Panc1 (cell line): Measurements from ENCODE around the gene NOTUM. TPM values are rescaled to one million over a fixed set of nuclear protein-coding genes. Genes with fewer than 3 reads are reported as not detected.

Experiments
- ATAC-seq: fragments of 200-7000 bp; cut with Tn5 transposase; 2 replicates; pipeline ENCODE4 v1.9.1; 2020; ENCODE audit warnings: mild to moderate bottlenecking, moderate library complexity
- BruUV-seq: library from RNA; stranded (reverse); fragments of 400-500 nt; replicated peaks from 2 replicates; lab custom pipeline; 2021; lab: Mats Ljungman, UMichigan
- CTCF ChIA-PET: fragments of 300-600 bp; sonication (Branson Sonifier 250); formaldehyde crosslinking; loops from one replicate; lab custom pipeline; 2022; ENCODE audit warnings: antibody characterized with exemption; lab: Charles Lee
- POLR2A ChIA-PET: fragments of 300-600 bp; sonication (Branson Sonifier 250); formaldehyde crosslinking; loops from one replicate; lab custom pipeline; 2022; ENCODE audit warnings: antibody characterized with exemption; lab: Charles Lee
- DNase-seq: peaks from one replicate; pipeline ENCODE4 v3.0.0-alpha.2; 2010; ENCODE audit warnings: low read depth, low spot score
- H3K27ac ChIP-seq: 2 replicates; pipeline ENCODE4 v1.5.1; 2011; ENCODE audit warnings: mild to moderate bottlenecking, low read length, inconsistent platforms
- H3K27me3 ChIP-seq: fragments of 200-500 bp; sonication (Bioruptor generic); 2 replicates; pipeline ENCODE4 v1.6.0; 2014; ENCODE audit warnings: low read length, inconsistent platforms; ENCODE audit not compliant: control insufficient read depth, insufficient read depth
- H3K36me3 ChIP-seq: fragments of 200-500 bp; sonication (Bioruptor generic); 2 replicates; pipeline ENCODE4 v1.5.1; 2014; ENCODE audit warnings: inconsistent platforms, mild to moderate bottlenecking, low read length, moderate library complexity; ENCODE audit not compliant: control insufficient read depth, insufficient read depth
- H3K4me1 ChIP-seq: 2 replicates; pipeline ENCODE4 v1.5.1; 2011; ENCODE audit warnings: inconsistent platforms, mild to moderate bottlenecking, low read length, moderate library complexity; ENCODE audit not compliant: control insufficient read depth, insufficient read depth
- H3K4me3 ChIP-seq, 2 experiments: 2 replicates each; pipeline ENCODE4 v1.5.1; 2011 to 2012; ENCODE audit warnings: low read depth in 2 of 2, low read length in 2 of 2, mild to moderate bottlenecking in 2 of 2, inconsistent platforms in 1 of 2, moderate library complexity in 1 of 2
- H3K9me3 ChIP-seq: fragments of 200-500 bp; sonication (Bioruptor generic); 2 replicates; pipeline ENCODE4 v1.5.1; 2014; ENCODE audit warnings: low read depth, mild to moderate bottlenecking, inconsistent platforms, low read length, moderate library complexity; ENCODE audit not compliant: control insufficient read depth, insufficient read depth
- POLR2AphosphoS5 ChIP-seq: IDR thresholded peaks from 2 replicates; pipeline ENCODE4 v1.6.1; 2012; ENCODE audit warnings: mild to moderate bottlenecking, low read depth, low read length, moderate library complexity
- SIN3A ChIP-seq: IDR thresholded peaks from 2 replicates; pipeline ENCODE4 v1.6.1; 2012; ENCODE audit warnings: low read depth, mild to moderate bottlenecking, low read length, moderate library complexity, borderline replicate concordance; ENCODE audit not compliant: insufficient read depth
- TCF7L2 ChIP-seq: IDR thresholded peaks from 2 replicates; pipeline ENCODE4 v1.6.1; 2011; ENCODE audit warnings: mild to moderate bottlenecking, low read depth, low read length, inconsistent platforms
- in situ Hi-C: cut with HindIII; loops from 2 replicates; pipeline ENCODE4 v1.10.0; 2016; ENCODE audit warnings: low sequenced_read_pairs, low pct_unique_long_range_greater_than_20kb
- intact Hi-C: fragments of 100-400 bp; cut with micrococcal nuclease; formaldehyde crosslinking; loops from one replicate; pipeline ENCODE4 v1.10.0; 2022; ENCODE audit not compliant: unreplicated experiment
- total RNA-seq: library from RNA; stranded (reverse); gene quantifications from one replicate; pipeline ENCODE4 v1.2.1, GENCODE V29; 2021; ENCODE audit not compliant: unreplicated experiment
- TF ChIP-seq, protein P1 (sequence below): fragments of 450-650 bp; IDR thresholded peaks from 2 replicates; pipeline ENCODE4 v1.5.1; 2017; ENCODE audit warnings: mild to moderate bottlenecking
- TF ChIP-seq, protein P2 (sequence below), 2 experiments: IDR thresholded peaks; 2 replicates each; pipeline ENCODE4 v1.6.1; 2011 to 2012; ENCODE audit warnings: low read depth in 2 of 2, control low read depth in 1 of 2, low read length in 1 of 2, mild to moderate bottlenecking in 1 of 2, moderate library complexity in 1 of 2; ENCODE audit not compliant: insufficient read depth in 1 of 2

The NOTUM gene
- total RNA-seq, 1 experiment from 2014 or later, result 2.0 TPM

GRCh38 chr17:81950501-81950900 lies 10.5 kb downstream of the NOTUM start:
- TF ChIP-seq, protein P1, sequence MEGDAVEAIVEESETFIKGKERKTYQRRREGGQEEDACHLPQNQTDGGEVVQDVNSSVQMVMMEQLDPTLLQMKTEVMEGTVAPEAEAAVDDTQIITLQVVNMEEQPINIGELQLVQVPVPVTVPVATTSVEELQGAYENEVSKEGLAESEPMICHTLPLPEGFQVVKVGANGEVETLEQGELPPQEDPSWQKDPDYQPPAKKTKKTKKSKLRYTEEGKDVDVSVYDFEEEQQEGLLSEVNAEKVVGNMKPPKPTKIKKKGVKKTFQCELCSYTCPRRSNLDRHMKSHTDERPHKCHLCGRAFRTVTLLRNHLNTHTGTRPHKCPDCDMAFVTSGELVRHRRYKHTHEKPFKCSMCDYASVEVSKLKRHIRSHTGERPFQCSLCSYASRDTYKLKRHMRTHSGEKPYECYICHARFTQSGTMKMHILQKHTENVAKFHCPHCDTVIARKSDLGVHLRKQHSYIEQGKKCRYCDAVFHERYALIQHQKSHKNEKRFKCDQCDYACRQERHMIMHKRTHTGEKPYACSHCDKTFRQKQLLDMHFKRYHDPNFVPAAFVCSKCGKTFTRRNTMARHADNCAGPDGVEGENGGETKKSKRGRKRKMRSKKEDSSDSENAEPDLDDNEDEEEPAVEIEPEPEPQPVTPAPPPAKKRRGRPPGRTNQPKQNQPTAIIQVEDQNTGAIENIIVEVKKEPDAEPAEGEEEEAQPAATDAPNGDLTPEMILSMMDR, result no peak
- no peak for TF ChIP-seq SIN3A
- TF ChIP-seq, protein P2, sequence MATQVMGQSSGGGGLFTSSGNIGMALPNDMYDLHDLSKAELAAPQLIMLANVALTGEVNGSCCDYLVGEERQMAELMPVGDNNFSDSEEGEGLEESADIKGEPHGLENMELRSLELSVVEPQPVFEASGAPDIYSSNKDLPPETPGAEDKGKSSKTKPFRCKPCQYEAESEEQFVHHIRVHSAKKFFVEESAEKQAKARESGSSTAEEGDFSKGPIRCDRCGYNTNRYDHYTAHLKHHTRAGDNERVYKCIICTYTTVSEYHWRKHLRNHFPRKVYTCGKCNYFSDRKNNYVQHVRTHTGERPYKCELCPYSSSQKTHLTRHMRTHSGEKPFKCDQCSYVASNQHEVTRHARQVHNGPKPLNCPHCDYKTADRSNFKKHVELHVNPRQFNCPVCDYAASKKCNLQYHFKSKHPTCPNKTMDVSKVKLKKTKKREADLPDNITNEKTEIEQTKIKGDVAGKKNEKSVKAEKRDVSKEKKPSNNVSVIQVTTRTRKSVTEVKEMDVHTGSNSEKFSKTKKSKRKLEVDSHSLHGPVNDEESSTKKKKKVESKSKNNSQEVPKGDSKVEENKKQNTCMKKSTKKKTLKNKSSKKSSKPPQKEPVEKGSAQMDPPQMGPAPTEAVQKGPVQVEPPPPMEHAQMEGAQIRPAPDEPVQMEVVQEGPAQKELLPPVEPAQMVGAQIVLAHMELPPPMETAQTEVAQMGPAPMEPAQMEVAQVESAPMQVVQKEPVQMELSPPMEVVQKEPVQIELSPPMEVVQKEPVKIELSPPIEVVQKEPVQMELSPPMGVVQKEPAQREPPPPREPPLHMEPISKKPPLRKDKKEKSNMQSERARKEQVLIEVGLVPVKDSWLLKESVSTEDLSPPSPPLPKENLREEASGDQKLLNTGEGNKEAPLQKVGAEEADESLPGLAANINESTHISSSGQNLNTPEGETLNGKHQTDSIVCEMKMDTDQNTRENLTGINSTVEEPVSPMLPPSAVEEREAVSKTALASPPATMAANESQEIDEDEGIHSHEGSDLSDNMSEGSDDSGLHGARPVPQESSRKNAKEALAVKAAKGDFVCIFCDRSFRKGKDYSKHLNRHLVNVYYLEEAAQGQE (IDR thresholded peaks at IDR 0.05; ENCODE audit: insufficient read depth in 1 of 2, low read depth in 2 of 2, low read length in 1 of 2), result no peak
- no peak for TF ChIP-seq TCF7L2
- no peak for TF ChIP-seq POLR2AphosphoS5
- Histone ChIP-seq H3K4me1 (no peaks in the 10 kb centered on the region), H3K27ac (no peak overlapping the region), H3K9me3 (no peaks in the 10 kb centered on the region), H3K27me3 (no peaks in the 10 kb centered on the region), H3K4me3 (no peak overlapping the region), H3K36me3 (no peaks in the 10 kb centered on the region)
- no peak for ATAC-seq
- CTCF ChIA-PET, result interaction anchor here (0.9 kb wide), 1 partner anchor 65 kb away, joined by 6 read pairs; no protein-coding TSS in a partner anchor
- BruUV-seq, result no TSS peak
- intact Hi-C loops, result no loop called here
- DNase-seq, result no peak
- in situ Hi-C loops, result no loop called here
- POLR2A ChIA-PET, result interaction anchor here (0.6 kb wide), 1 partner anchor 17 kb away, joined by 5 read pairs; no protein-coding TSS in a partner anchor

DNA sequence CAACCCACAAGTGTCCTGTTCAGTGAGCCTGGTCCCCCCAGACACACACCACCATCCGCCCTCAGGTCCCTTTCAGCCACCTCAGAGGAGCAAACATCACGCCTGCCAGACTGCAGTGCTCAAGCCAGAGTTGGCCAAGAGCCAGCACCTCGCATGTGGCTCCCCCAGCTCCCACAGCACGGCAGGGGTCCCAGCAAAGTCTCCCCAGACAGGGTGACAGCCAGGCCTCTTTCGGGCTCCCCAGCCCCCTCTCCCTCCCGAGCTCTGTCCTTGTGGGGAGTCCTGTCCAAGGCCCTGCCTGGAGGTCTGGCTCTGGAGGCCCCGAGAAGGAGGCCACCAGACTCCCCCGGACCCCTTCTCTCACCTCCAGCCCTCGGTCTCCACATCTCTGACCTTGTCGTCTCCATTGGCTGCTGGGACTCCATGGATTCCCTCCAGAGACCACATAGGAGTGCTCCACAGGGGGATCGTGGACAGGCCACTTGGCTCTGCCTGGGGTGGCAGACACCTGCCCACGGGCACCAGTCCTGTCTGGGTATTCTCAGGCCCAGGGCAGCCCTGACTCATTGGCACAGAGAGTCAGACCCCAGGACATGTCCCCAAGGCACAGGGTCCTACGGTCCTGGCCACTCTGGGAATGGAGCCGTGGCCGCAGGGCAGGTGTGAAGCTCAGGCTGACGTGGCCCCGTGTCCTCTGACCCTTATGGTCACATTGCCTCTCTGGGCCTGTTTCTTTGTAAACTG lies 12.2 kb downstream of the NOTUM start:
- no TSS peak for BruUV-seq
- CTCF ChIA-PET, result no interaction called here
- in situ Hi-C loops, result no loop called here

More for the DNA sequence above, 12.2 kb downstream of the NOTUM start:
- Histone ChIP-seq H3K9me3 (no peaks in the 10 kb centered on the region), H3K27me3 (no peaks in the 10 kb centered on the region), H3K4me1 (no peaks in the 10 kb centered on the region), H3K36me3 (no peaks in the 10 kb centered on the region), H3K4me3 (no peak overlapping the region), H3K27ac (no peak overlapping the region)
- ATAC-seq (no peak), DNase-seq (no peak)
- intact Hi-C loops, result no loop called here
- TF ChIP-seq TCF7L2 (no peak), SIN3A (no peak), POLR2AphosphoS5 (no peak)
- TF ChIP-seq, protein P2 (IDR thresholded peaks at IDR 0.05; ENCODE audit: insufficient read depth in 1 of 2, low read depth in 2 of 2, low read length in 1 of 2), result no peak
- TF ChIP-seq, protein P1, result no peak
- POLR2A ChIA-PET, result no interaction called here
